HL-60 (cell line): Measurements from ENCODE around the gene SCYGR3.

ENCODE experiments used
- CTCF ChIP-seq: IDR thresholded peaks from one replicate; pipeline ENCODE4 v1.5.1; 2011; ENCODE audit warnings: low read length, control low read depth, inconsistent platforms; ENCODE audit not compliant: insufficient read depth
- GABPA ChIP-seq: IDR thresholded peaks from 2 replicates; pipeline ENCODE4 v1.6.1; 2012; ENCODE audit warnings: low read depth
- POLR2AphosphoS5 ChIP-seq: IDR thresholded peaks from 2 replicates; pipeline ENCODE4 v1.6.1; 2012; ENCODE audit warnings: low read depth
- REST ChIP-seq: IDR thresholded peaks from 2 replicates; pipeline ENCODE4 v1.6.1; 2012; ENCODE audit warnings: low read depth; ENCODE audit not compliant: insufficient replicate concordance

- TF ChIP-seq CTCF = no peak
- no peak for TF ChIP-seq POLR2AphosphoS5
- no peak for TF ChIP-seq REST
- TF ChIP-seq GABPA = no peak
Observed at GRCh38 chr2:227597998-227598397, 16.6 kb downstream of the SCYGR3 start.
